Uterine smooth muscle cell (primary cell): Measurements from ENCODE around the gene DPP8. TPM values are rescaled to one million over a fixed set of nuclear protein-coding genes. Genes with fewer than 3 reads are reported as not detected.

ENCODE experiments used
- total RNA-seq: library from RNA; depleted of rRNA; stranded (reverse); fragments of >200 nt; gene quantifications from 2 replicates; pipeline ENCODE4 v1.2.3, GENCODE V29; 2014

DPP8 gene
- total RNA-seq = 44.0 and 44.2 TPM in 2 replicates

GRCh38 chr15:65516997-65517865 is at the start of gene DPP8:
Gene DPP8 (minus strand): TSS chr15:65517689. CDS start chr15:65512553, 5,136 bp downstream.

GRCh38 chr15:65530318-65531111 is 13.0 kb upstream of the DPP8 start, which contains the start of gene HACD3:
Gene HACD3 (plus strand): TSS chr15:65530463. CDS start chr15:65530632, 169 bp downstream.

Other genes with a start within 250 kb of the DPP8 start
- gene PARP16, start 230.8 kb downstream of the DPP8 start, total RNA-seq = 1.5 and 1.7 TPM in 2 replicates
- under 0.01 TPM in 1 of 2 replicates, not detected in the other for gene RNU5A-1, start 221.6 kb downstream of the DPP8 start, total RNA-seq
- gene RNU5B-1, start 213.0 kb downstream of the DPP8 start, total RNA-seq = not detected in 2 replicates
- under 0.01 TPM in 1 of 2 replicates, not detected in the other for gene IGDCC3, start 139.7 kb downstream of the DPP8 start, total RNA-seq
- 2.5 and 4.3 TPM in 2 replicates for gene IGDCC4, start 94.7 kb downstream of the DPP8 start, total RNA-seq
- 80.5 and 105 TPM in 2 replicates for gene HACD3, start 12.8 kb upstream of the DPP8 start, total RNA-seq
- gene INTS14, start 93.4 kb upstream of the DPP8 start, total RNA-seq = 35.0 and 38.6 TPM in 2 replicates
- 3.7 TPM in 2 replicates for gene SLC24A1, start 104.2 kb upstream of the DPP8 start, total RNA-seq